GM19395 (cell line): ENCODE data around the gene STARD9.
"Not testable (repeated sequence)": the region's sequence is repeated elsewhere in the genome, so short reads cannot be mapped to it uniquely, and the experiment has no call there.

Experiments used
- ATAC-seq: cut with Tn5 transposase; IDR thresholded peaks from one replicate; pipeline ENCODE4 v1.9.1; 2021; ENCODE audit warnings: mild to moderate bottlenecking, moderate library complexity; ENCODE audit not compliant: unreplicated experiment

The STARD9 gene

GRCh38 chr15:42749266-42749665 lies 173.9 kb downstream of the STARD9 start:
- ATAC-seq, result no peak

- ATAC-seq, result no peak
Measured at GRCh38 chr15:42750306-42750705, 174.9 kb downstream of the STARD9 start.

GRCh38 chr15:42759093-42759492 lies 183.7 kb downstream of the STARD9 start:
- no peak for ATAC-seq

GRCh38 chr15:42760759-42761158 lies 185.4 kb downstream of the STARD9 start:
- no peak for ATAC-seq

GRCh38 chr15:42761813-42762212 lies 186.4 kb downstream of the STARD9 start:
- ATAC-seq, result not testable (repeated sequence)

- not testable (repeated sequence) for ATAC-seq
Measured at GRCh38 chr15:42764154-42764731, 188.8 kb downstream of the STARD9 start.

- ATAC-seq, result not testable (repeated sequence)
Measured at GRCh38 chr15:42766109-42766508, 190.7 kb downstream of the STARD9 start.
